IMR-90 (cell line): Measurements from ENCODE around the gene AGBL1. TPM values are rescaled to one million over a fixed set of nuclear protein-coding genes. Genes with fewer than 3 reads are reported as not detected.

ENCODE experiments used
- ATAC-seq: fragments of 200-7000 bp; cut with Tn5 transposase; 2 replicates; pipeline ENCODE4 v1.9.1; 2020; ENCODE audit warnings: low read depth, mild to moderate bottlenecking, moderate library complexity
- BruUV-seq: library from RNA; stranded (reverse); fragments of 400-500 nt; replicated peaks from 2 replicates; lab custom pipeline; 2021; lab: Mats Ljungman, UMichigan
- CTCF ChIA-PET: fragments of 300-600 bp; formaldehyde crosslinking; extraction: SDS; loops from one replicate; lab custom pipeline; 2021; ENCODE audit warnings: antibody characterized with exemption; lab: Yijun Ruan, JAX
- POLR2A ChIA-PET: fragments of 300-600 bp; sonication (Branson Sonifier 250); formaldehyde crosslinking; loops from one replicate; lab custom pipeline; 2022; ENCODE audit warnings: antibody characterized with exemption; ENCODE audit not compliant: unreplicated experiment; lab: Charles Lee
- DNase-seq: peaks from one replicate; pipeline ENCODE4 v3.0.0; 2013
- H2AFZ ChIP-seq: replicated peaks from 2 replicates; pipeline ENCODE3; 2013; ENCODE audit warnings: low read length, mild to moderate bottlenecking; ENCODE audit not compliant: poor library complexity
- H2AK5ac ChIP-seq: 2 replicates; pipeline ENCODE4 v1.6.1; 2013; ENCODE audit warnings: low read depth, low read length, inconsistent platforms
- H2AK9ac ChIP-seq: replicated peaks from 2 replicates; pipeline ENCODE3; 2013; ENCODE audit warnings: mild to moderate bottlenecking, low read depth, low read length, moderate library complexity; ENCODE audit not compliant: poor library complexity
- H2BK120ac ChIP-seq: 2 replicates; pipeline ENCODE4 v1.6.1; 2013; ENCODE audit warnings: low read depth, low read length, inconsistent platforms
- H2BK15ac ChIP-seq: 3 replicates; pipeline ENCODE4 v1.6.1; 2013; ENCODE audit warnings: low read depth, low read length, inconsistent platforms
- H2BK20ac ChIP-seq: 2 replicates; pipeline ENCODE4 v1.6.1; 2013; ENCODE audit warnings: low read depth, mild to moderate bottlenecking, inconsistent platforms, low read length, moderate library complexity
- H2BK5ac ChIP-seq: 2 replicates; pipeline ENCODE4 v1.6.1; 2013; ENCODE audit warnings: mild to moderate bottlenecking, low read depth, low read length, inconsistent platforms; ENCODE audit not compliant: poor library complexity, severe bottlenecking
- H3K14ac ChIP-seq: replicated peaks from 2 replicates; pipeline ENCODE4 v1.6.1; 2013; ENCODE audit warnings: low read depth, low read length, inconsistent platforms
- H3K18ac ChIP-seq: 2 replicates; pipeline ENCODE4 v1.6.1; 2013; ENCODE audit warnings: low read depth, low read length, control low read depth
- H3K23ac ChIP-seq: 2 replicates; pipeline ENCODE4 v1.6.1; 2013; ENCODE audit warnings: low read depth, low read length, inconsistent platforms
- H3K27ac ChIP-seq: 2 replicates; pipeline ENCODE4 v1.5.1; 2013; ENCODE audit warnings: mild to moderate bottlenecking, control low read depth, low read length; ENCODE audit not compliant: insufficient read depth
- H3K27me3 ChIP-seq: 2 replicates; pipeline ENCODE4 v1.6.1; 2013; ENCODE audit warnings: low read length; ENCODE audit not compliant: control insufficient read depth, insufficient read depth
- H3K36me3 ChIP-seq: 2 replicates; pipeline ENCODE4 v1.6.1; 2013; ENCODE audit warnings: low read length, mixed read lengths; ENCODE audit not compliant: control insufficient read depth, insufficient read depth
- H3K4ac ChIP-seq: 2 replicates; pipeline ENCODE4 v1.6.1; 2013; ENCODE audit warnings: low read depth, low read length, inconsistent platforms
- H3K4me1 ChIP-seq: 2 replicates; pipeline ENCODE4 v1.6.1; 2013; ENCODE audit warnings: low read length, mixed read lengths; ENCODE audit not compliant: control insufficient read depth, insufficient read depth
- H3K4me2 ChIP-seq: 2 replicates; pipeline ENCODE4 v1.6.1; 2013; ENCODE audit warnings: low read depth, mild to moderate bottlenecking, control low read depth, low read length, moderate library complexity
- H3K4me3 ChIP-seq: 2 replicates; pipeline ENCODE4 v1.5.1; 2013; ENCODE audit warnings: low read depth, mild to moderate bottlenecking, control low read depth, low read length, moderate library complexity; ENCODE audit not compliant: insufficient read depth
- H3K56ac ChIP-seq: 2 replicates; pipeline ENCODE4 v1.6.1; 2013; ENCODE audit warnings: low read length, inconsistent platforms; ENCODE audit not compliant: insufficient read depth; ENCODE audit errors: extremely low read depth
- H3K79me1 ChIP-seq, 2 experiments: 2 replicates each; pipeline ENCODE4 v1.6.1; 2013; ENCODE audit warnings: low read length in 2 of 2, inconsistent platforms in 1 of 2, low read depth in 1 of 2
- H3K9ac ChIP-seq: 2 replicates; pipeline ENCODE4 v1.6.1; 2013; ENCODE audit warnings: low read depth, low read length, control low read depth
- H3K9me1 ChIP-seq: 2 replicates; pipeline ENCODE4 v1.6.1; 2013; ENCODE audit warnings: low read length, inconsistent platforms; ENCODE audit not compliant: insufficient read depth
- H3K9me3 ChIP-seq: 2 replicates; pipeline ENCODE4 v1.6.1; 2013; ENCODE audit warnings: low read length; ENCODE audit not compliant: control insufficient read depth, insufficient read depth
- H4K20me1 ChIP-seq: 2 replicates; pipeline ENCODE4 v1.6.1; 2013; ENCODE audit warnings: low read length, inconsistent platforms; ENCODE audit not compliant: insufficient read depth
- H4K5ac ChIP-seq: 2 replicates; pipeline ENCODE4 v1.6.1; 2013; ENCODE audit warnings: mild to moderate bottlenecking, low read depth, low read length, control low read depth
- H4K8ac ChIP-seq, 2 experiments: 2 replicates each; pipeline ENCODE4 v1.6.1; 2013; ENCODE audit warnings: low read depth in 2 of 2, low read length in 2 of 2, control low read depth in 1 of 2, inconsistent platforms in 1 of 2
- H4K91ac ChIP-seq: 2 replicates; pipeline ENCODE4 v1.6.1; 2013; ENCODE audit warnings: low read depth, low read length, inconsistent platforms; ENCODE audit not compliant: insufficient read depth
- BHLHE40 ChIP-seq: fragments of 150-350 bp; IDR thresholded peaks from 2 replicates; pipeline ENCODE4 v1.6.1; 2016; ENCODE audit warnings: mild to moderate bottlenecking, low read depth, low read length
- CEBPB ChIP-seq: IDR thresholded peaks from 2 replicates; pipeline ENCODE4 v1.6.1; 2012; ENCODE audit warnings: low read depth, low read length, improper control_type of control experiment
- CHD1 ChIP-seq: IDR thresholded peaks from 2 replicates; pipeline ENCODE4 v1.6.1; 2012; ENCODE audit warnings: low read depth, low read length, improper control_type of control experiment
- CTCF ChIP-seq: conservative IDR thresholded peaks from 2 replicates; pipeline ENCODE4 v1.5.1; 2012; ENCODE audit warnings: mild to moderate bottlenecking, low read depth, low read length, improper control_type of control experiment
- ELK1 ChIP-seq: fragments of 150-350 bp; IDR thresholded peaks from 2 replicates; pipeline ENCODE4 v1.6.1; 2016; ENCODE audit warnings: low read depth, mild to moderate bottlenecking, low read length, moderate library complexity, borderline replicate concordance
- FOS ChIP-seq: fragments of 150-350 bp; IDR thresholded peaks from 2 replicates; pipeline ENCODE4 v1.6.1; 2016; ENCODE audit warnings: low read depth, low read length
- MAFK ChIP-seq: IDR thresholded peaks from 2 replicates; pipeline ENCODE4 v1.6.1; 2012; ENCODE audit warnings: low read depth, low read length, improper control_type of control experiment
- MXI1 ChIP-seq: IDR thresholded peaks from 2 replicates; pipeline ENCODE4 v1.6.1; 2012; ENCODE audit warnings: low read depth, mild to moderate bottlenecking, low read length, moderate library complexity, borderline replicate concordance
- NFE2L2 ChIP-seq: fragments of 150-350 bp; IDR thresholded peaks from 2 replicates; pipeline ENCODE4 v1.6.1; 2016; ENCODE audit warnings: low read depth, mild to moderate bottlenecking, low read length
- POLR2A ChIP-seq: IDR thresholded peaks from 2 replicates; pipeline ENCODE4 v1.6.1; 2012; ENCODE audit warnings: mild to moderate bottlenecking, low read depth, low read length
- RAD21 ChIP-seq: IDR thresholded peaks from 2 replicates; pipeline ENCODE4 v1.6.1; 2012; ENCODE audit warnings: low read length, improper control_type of control experiment
- RCOR1 ChIP-seq: IDR thresholded peaks from 2 replicates; pipeline ENCODE4 v1.6.1; 2012; ENCODE audit warnings: mild to moderate bottlenecking, low read length, improper control_type of control experiment; ENCODE audit not compliant: insufficient replicate concordance
- RFX5 ChIP-seq: IDR thresholded peaks from 2 replicates; pipeline ENCODE4 v1.8.0; 2012; ENCODE audit warnings: low read depth, mild to moderate bottlenecking, low read length, moderate library complexity
- SMC3 ChIP-seq: fragments of 150-350 bp; IDR thresholded peaks from 2 replicates; pipeline ENCODE4 v1.6.1; 2016; ENCODE audit warnings: low read depth, mild to moderate bottlenecking, antibody characterized with exemption, low read length, moderate library complexity
- USF2 ChIP-seq: fragments of 150-350 bp; IDR thresholded peaks from 2 replicates; pipeline ENCODE4 v1.6.1; 2017; ENCODE audit warnings: mild to moderate bottlenecking, antibody characterized with exemption, low read length, low read depth
- WGBS, 2 experiments: methylation state at CpG; one replicate each; pipeline versions ENCODE4 v1.1.5 to v1.1.7; 2013; ENCODE audit warnings: missing lambda C conversion rate in 2 of 2; ENCODE audit not compliant: insufficient read length in 1 of 2; ENCODE audit errors: extremely low coverage in 2 of 2; 5-methylcytosine and 5-hydroxymethylcytosine counted together
- dilution Hi-C: fragments of 300-500 bp; cut with HindIII; formaldehyde crosslinking; loops from one replicate; pipeline ENCODE4 v1.14.3; 2018; ENCODE audit warnings: low sequenced_read_pairs; ENCODE audit not compliant: unreplicated experiment
- in situ Hi-C: fragments of 300-500 bp; cut with MboI; formaldehyde crosslinking; loops from 3 replicates; pipeline ENCODE4 v1.14.3; 2019; ENCODE audit warnings: low sequenced_read_pairs, inconsistent platforms, mixed read lengths
- intact Hi-C: fragments of 100-400 bp; cut with micrococcal nuclease; formaldehyde crosslinking; loops from 2 replicates; pipeline ENCODE4 v1.10.0; 2022
- polyA plus RNA-seq, 3 experiments: library from polyadenylated mRNA; depleted of rRNA; stranded (reverse); fragments of >200 nt; gene quantifications; 2 replicates each; pipeline ENCODE4 v1.2.3, GENCODE V29; 2012; ENCODE audit warnings: low replicate concordance in 1 of 3
- total RNA-seq: library from RNA; depleted of rRNA; stranded (reverse); fragments of >200 nt; gene quantifications from 2 replicates; pipeline ENCODE4 v1.2.3, GENCODE V29; 2012

Gene AGBL1
- total and polyA plus RNA-seq, 2 of the 4 experiments (the other 2 are of a cell fraction) = not detected

GRCh38 chr15:86550075-86550474 lies 470.4 kb downstream of the AGBL1 start:
- dilution Hi-C loops (no loop called here), intact Hi-C loops (no loop called here), in situ Hi-C loops (no loop called here)
- ChIA-PET CTCF (no interaction called here), POLR2A (no interaction called here)
- Histone ChIP-seq H2BK5ac (no peak overlapping the region), H3K14ac (no peak overlapping the region), H2BK120ac (no peak overlapping the region), H2AK5ac (no peak overlapping the region), H3K9ac (no peak overlapping the region), H3K4me3 (no peak overlapping the region), H4K91ac (no peak overlapping the region), H3K18ac (no peak overlapping the region), H4K5ac (no peak overlapping the region), H3K4me2 (no peak overlapping the region), H2BK20ac (no peak overlapping the region), H3K23ac (no peak overlapping the region), H3K4ac (no peak overlapping the region), H3K4me1 (no peaks in the 10 kb centered on the region), H3K27me3 (no peaks in the 10 kb centered on the region), H3K27ac (no peak overlapping the region), H4K8ac (no peak overlapping the region), H3K56ac (no peak overlapping the region), H3K9me1 (no peaks in the 10 kb centered on the region), H2BK15ac (no peak overlapping the region), H3K9me3 (peaks cover 7% of the 10 kb centered on the region), H2AK9ac (no peak overlapping the region), H2AFZ (no peak overlapping the region), H4K20me1 (no peaks in the 10 kb centered on the region), H3K36me3 (no peaks in the 10 kb centered on the region), H3K79me1 (no peaks in the 10 kb centered on the region)
- BruUV-seq = no TSS peak
- TF ChIP-seq POLR2A (no peak), NFE2L2 (no peak), BHLHE40 (no peak), MXI1 (no peak), RAD21 (no peak), ELK1 (no peak), SMC3 (no peak), RFX5 (no peak), RCOR1 (no peak), CHD1 (no peak), CTCF (no peak), CEBPB (no peak), USF2 (no peak), FOS (no peak), MAFK (no peak)
- no peak for ATAC-seq
- DNase-seq = no peak
- no CpG with 5 or more reads among the region's 1 CpG for WGBS, 2 experiments
